H1 (cell line): ENCODE measurements around the gene MAPK8IP3. TPM values are rescaled to one million over a fixed set of nuclear protein-coding genes. Genes with fewer than 3 reads are reported as not detected.

Experiments used
- CHD7 ChIP-seq: fragments of 300-600 bp; sonication (generic); IDR thresholded peaks from 2 replicates; pipeline ENCODE4 v1.7.1; 2012; ENCODE audit warnings: low read length, moderate library complexity, mild to moderate bottlenecking, inconsistent platforms; ENCODE audit not compliant: insufficient replicate concordance
- PHF8 ChIP-seq: fragments of 200-600 bp; sonication (generic); conservative IDR thresholded peaks from 2 replicates; pipeline ENCODE4 v1.7.1; 2012; ENCODE audit warnings: low read depth, mild to moderate bottlenecking, inconsistent platforms, low read length, moderate library complexity
- POLR2AphosphoS5 ChIP-seq: IDR thresholded peaks from 2 replicates; pipeline ENCODE4 v1.6.1; 2011; ENCODE audit warnings: low read depth, low read length
- POU5F1 ChIP-seq: IDR thresholded peaks from 2 replicates; pipeline ENCODE4 v1.6.1; 2011; ENCODE audit warnings: low read depth, mild to moderate bottlenecking, low read length, moderate library complexity
- RBBP5 ChIP-seq: IDR thresholded peaks from 2 replicates; pipeline ENCODE4 v1.7.1; 2012; ENCODE audit warnings: low read depth, mild to moderate bottlenecking, inconsistent platforms, low read length, moderate library complexity, borderline replicate concordance
- SRF ChIP-seq: IDR thresholded peaks from 2 replicates; pipeline ENCODE4 v1.6.1; 2011; ENCODE audit warnings: mild to moderate bottlenecking, low read depth, low read length, moderate library complexity
- polyA plus RNA-seq, 7 experiments: library from polyadenylated mRNA; depleted of rRNA in 3 of 7; stranded (reverse) in 5 of 7; unstranded in 2 of 7; fragments of >200 nt in 5 of 7; fragments of 200-250 nt in 2 of 7; gene quantifications; 1 replicate in 5 of 7; 2 replicates in 1 of 7; 4 replicates in 1 of 7; pipeline versions ENCODE4 v1.2.1 to v1.2.3, GENCODE V29; 2011 to 2013; ENCODE audit warnings: missing spikeins in 2 of 7, mixed read lengths in 2 of 7
- total RNA-seq: library from RNA; stranded (reverse); fragmentation: NEBNext Ultra II Directional; extraction: Animal tissue kit (Norgen Biotek cat#: 25700); gene quantifications from 2 replicates; pipeline ENCODE4 v1.2.1, GENCODE V29; 2021

Gene MAPK8IP3
- total and polyA plus RNA-seq, 2 of the 8 experiments (the other 6 are each of a cell fraction or from before 2014, with no cell fraction given) = 16.9 to 43.4 TPM

DNA sequence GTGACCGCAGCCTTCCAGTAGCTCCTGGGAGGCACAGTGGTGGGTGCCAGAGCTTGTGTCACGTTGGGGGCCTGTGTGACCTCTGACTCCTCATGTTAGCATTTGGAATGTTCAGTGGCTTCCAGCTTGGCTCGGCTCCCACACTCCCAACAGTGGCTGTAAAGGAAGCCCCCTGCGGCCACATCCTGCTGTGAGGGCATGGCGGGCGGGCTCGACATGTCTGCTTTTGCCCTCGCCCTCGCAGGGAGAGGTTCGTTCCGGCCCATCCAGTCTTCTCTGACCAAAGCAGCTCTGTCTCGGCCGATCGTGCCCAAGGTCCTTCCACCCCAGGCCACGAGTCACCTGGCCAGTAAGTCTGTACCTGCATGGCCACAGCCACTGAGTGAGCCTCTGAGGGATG, 40.2 kb upstream of the MAPK8IP3 start (continued):
- TF ChIP-seq CHD7 (no peak), POLR2AphosphoS5 (no peak), RBBP5 (no peak), PHF8 (no peak), POU5F1 (no peak), SRF (no peak)
